Activated CD4-positive, alpha-beta T cell treated with anti-CD3 and anti-CD28 coated beads, Interleukin-2, amount 10 ng/mL, durations not matched to agents 7 days and 5 days (primary cell): Measurements from ENCODE around the gene COG6. TPM values are rescaled to one million over a fixed set of nuclear protein-coding genes. Genes with fewer than 3 reads are reported as not detected.

Experiments used
- CTCF ChIA-PET: fragments of 350-600 bp; sonication (Branson Sonifier 250); formaldehyde crosslinking; loops from one replicate; lab custom pipeline; 2021; ENCODE audit warnings: antibody characterized with exemption; lab: Charles Lee
- POLR2A ChIA-PET: fragments of 350-600 bp; sonication (Branson Sonifier 250); formaldehyde crosslinking; loops from one replicate; lab custom pipeline; 2021; ENCODE audit warnings: antibody characterized with exemption; lab: Charles Lee
- DNase-seq: peaks from one replicate; pipeline ENCODE4 v3.0.0-alpha.2; 2020
- H3K27ac Mint-ChIP-seq: one replicate; pipeline ENCODE4 v1.8.0; 2021; ENCODE audit warnings: mild to moderate bottlenecking, moderate library complexity, mixed read lengths
- H3K27me3 Mint-ChIP-seq: one replicate; pipeline ENCODE4 v1.8.0; 2021; ENCODE audit warnings: mixed read lengths
- H3K36me3 Mint-ChIP-seq: one replicate; pipeline ENCODE4 v1.8.0; 2021; ENCODE audit warnings: low read depth, mixed read lengths
- H3K4me1 Mint-ChIP-seq: one replicate; pipeline ENCODE4 v1.8.0; 2021; ENCODE audit warnings: mixed read lengths
- H3K4me3 Mint-ChIP-seq: one replicate; pipeline ENCODE4 v1.8.0; 2021; ENCODE audit warnings: mild to moderate bottlenecking, moderate library complexity, mixed read lengths
- H3K9me3 Mint-ChIP-seq: one replicate; pipeline ENCODE4 v1.8.0; 2021; ENCODE audit warnings: mixed read lengths
- total RNA-seq, 2 experiments: library from RNA; stranded (reverse); gene quantifications; one replicate each; pipeline ENCODE4 v1.2.3, GENCODE V29; 2021

The COG6 gene
- total RNA-seq, 2 experiments from 2014 or later: 26.5 TPM

GRCh38 chr13:39646122-39646521 lies 9.3 kb upstream of the COG6 start:
- no peak overlapping the region for H3K4me3 Mint-ChIP-seq
- H3K27ac Mint-ChIP-seq: no peak overlapping the region
- H3K27me3 Mint-ChIP-seq: peaks cover 4% of the 10 kb centered on the region
- ChIA-PET POLR2A (interaction anchor here (0.6 kb wide), 1 partner anchor 214 kb away, joined by 3 read pairs; no protein-coding TSS in a partner anchor), CTCF (no interaction called here)
- H3K4me1 Mint-ChIP-seq: no peaks in the 10 kb centered on the region
- no peaks in the 10 kb centered on the region for H3K36me3 Mint-ChIP-seq
- no peak for DNase-seq
- no peaks in the 10 kb centered on the region for H3K9me3 Mint-ChIP-seq

- CTCF ChIA-PET: interaction anchor here (1.1 to 1.4 kb wide), 4 partner anchors 8 to 39 kb away, joined by 3 to 4 read pairs (median 3); no protein-coding TSS in a partner anchor
- POLR2A ChIA-PET: no interaction called here
- H3K4me1 Mint-ChIP-seq: peaks cover 20% of the 10 kb centered on the region
- peak overlapping the region; percentile 85 for H3K27ac Mint-ChIP-seq
- H3K4me3 Mint-ChIP-seq: peak overlapping the region; percentile 94
- H3K36me3 Mint-ChIP-seq: peaks cover 5% of the 10 kb centered on the region
- DNase-seq: no peak
- peaks cover 4% of the 10 kb centered on the region for H3K27me3 Mint-ChIP-seq
- H3K9me3 Mint-ChIP-seq: peaks cover 6% of the 10 kb centered on the region
Observed at GRCh38 chr13:39655041-39655568, 357 bp upstream of the COG6 start.

GRCh38 chr13:39656325-39656677 lies 839 bp downstream of the COG6 start:
- Mint-ChIP-seq H3K27me3 (no peaks in the 10 kb centered on the region), H3K27ac (peak overlapping the region; percentile 89), H3K4me1 (peaks cover 20% of the 10 kb centered on the region), H3K4me3 (peak overlapping the region; percentile 94), H3K9me3 (peaks cover 6% of the 10 kb centered on the region), H3K36me3 (peaks cover 8% of the 10 kb centered on the region)
- POLR2A ChIA-PET: no interaction called here
- no peak for DNase-seq
- CTCF ChIA-PET: interaction anchor here (0.9 to 1.4 kb wide), 3 partner anchors 13 to 27 kb away, joined by 3 read pairs; no protein-coding TSS in a partner anchor

GRCh38 chr13:39663508-39663907 lies 8.0 kb downstream of the COG6 start:
- Mint-ChIP-seq H3K27ac (no peak overlapping the region), H3K36me3 (peaks cover 8% of the 10 kb centered on the region), H3K4me3 (no peak overlapping the region), H3K9me3 (no peaks in the 10 kb centered on the region), H3K27me3 (no peaks in the 10 kb centered on the region), H3K4me1 (no peaks in the 10 kb centered on the region)
- ChIA-PET POLR2A (no interaction called here), CTCF (interaction anchor here (1.1 kb wide), 1 partner anchor 9 kb away, joined by 3 read pairs; no protein-coding TSS in a partner anchor)
- DNase-seq: no peak

GRCh38 chr13:39663958-39664357 lies 8.5 kb downstream of the COG6 start:
- Mint-ChIP-seq H3K27ac (no peak overlapping the region), H3K27me3 (no peaks in the 10 kb centered on the region), H3K9me3 (no peaks in the 10 kb centered on the region), H3K36me3 (peaks cover 8% of the 10 kb centered on the region), H3K4me3 (no peak overlapping the region), H3K4me1 (no peaks in the 10 kb centered on the region)
- ChIA-PET POLR2A (no interaction called here), CTCF (interaction anchor here (1.1 kb wide), 1 partner anchor 9 kb away, joined by 3 read pairs; no protein-coding TSS in a partner anchor)
- no peak for DNase-seq

- Mint-ChIP-seq H3K9me3 (no peaks in the 10 kb centered on the region), H3K27ac (no peak overlapping the region), H3K36me3 (peaks cover 6% of the 10 kb centered on the region), H3K4me3 (no peak overlapping the region), H3K27me3 (no peaks in the 10 kb centered on the region), H3K4me1 (no peaks in the 10 kb centered on the region)
- ChIA-PET POLR2A (no interaction called here), CTCF (interaction anchor here (0.9 kb wide), 1 partner anchor 10 kb away, joined by 3 read pairs; no protein-coding TSS in a partner anchor)
- no peak for DNase-seq
Observed at GRCh38 chr13:39665763-39666162, 10.3 kb downstream of the COG6 start.

GRCh38 chr13:39670445-39670844 lies 15.0 kb downstream of the COG6 start:
- H3K27ac Mint-ChIP-seq: no peak overlapping the region
- peaks cover 4% of the 10 kb centered on the region for H3K9me3 Mint-ChIP-seq
- H3K36me3 Mint-ChIP-seq: peaks cover 8% of the 10 kb centered on the region
- no peaks in the 10 kb centered on the region for H3K27me3 Mint-ChIP-seq
- no peak for DNase-seq
- no peak overlapping the region for H3K4me3 Mint-ChIP-seq
- ChIA-PET POLR2A (no interaction called here), CTCF (interaction anchor here (1.2 kb wide), 1 partner anchor 16 kb away, joined by 3 read pairs; no protein-coding TSS in a partner anchor)
- H3K4me1 Mint-ChIP-seq: no peaks in the 10 kb centered on the region

- Mint-ChIP-seq H3K27ac (no peak overlapping the region), H3K4me1 (no peaks in the 10 kb centered on the region), H3K27me3 (no peaks in the 10 kb centered on the region), H3K36me3 (peaks cover 6% of the 10 kb centered on the region), H3K9me3 (peaks cover 4% of the 10 kb centered on the region), H3K4me3 (no peak overlapping the region)
- no peak for DNase-seq
- CTCF ChIA-PET: interaction anchor here (0.6 kb wide), 1 partner anchor 699 kb away, joined by 3 read pairs; no protein-coding TSS in a partner anchor
- POLR2A ChIA-PET: no interaction called here
Observed at GRCh38 chr13:39672378-39673132, 17.1 kb downstream of the COG6 start.

GRCh38 chr13:39675904-39676303 lies 20.4 kb downstream of the COG6 start:
- CTCF ChIA-PET: interaction anchor here (1.0 kb wide), 1 partner anchor 10 kb away, joined by 3 read pairs; no protein-coding TSS in a partner anchor

GRCh38 chr13:39676315-39676876 lies 20.9 kb downstream of the COG6 start:
- Mint-ChIP-seq H3K9me3 (peaks cover 4% of the 10 kb centered on the region), H3K27ac (no peak overlapping the region), H3K4me3 (no peak overlapping the region), H3K36me3 (peaks cover 15% of the 10 kb centered on the region), H3K27me3 (no peaks in the 10 kb centered on the region), H3K4me1 (no peaks in the 10 kb centered on the region)
- peak; percentile 53 for DNase-seq
- CTCF ChIA-PET: interaction anchor here (1.1 kb wide), 1 partner anchor 17 kb away, joined by 4 read pairs; no protein-coding TSS in a partner anchor
- POLR2A ChIA-PET: no interaction called here

More at GRCh38 chr13:39675904-39676303, 20.4 kb downstream of the COG6 start:
- peaks cover 4% of the 10 kb centered on the region for H3K9me3 Mint-ChIP-seq
- no peaks in the 10 kb centered on the region for H3K4me1 Mint-ChIP-seq
- POLR2A ChIA-PET: no interaction called here
- no peak overlapping the region for H3K27ac Mint-ChIP-seq
- no peak for DNase-seq
- no peak overlapping the region for H3K4me3 Mint-ChIP-seq
- H3K36me3 Mint-ChIP-seq: peaks cover 12% of the 10 kb centered on the region
- H3K27me3 Mint-ChIP-seq: no peaks in the 10 kb centered on the region

- DNase-seq: no peak
- ChIA-PET CTCF (interaction anchor here (0.6 to 1.2 kb wide), 2 partner anchors 27 to 46 kb away, joined by 3 read pairs; partner anchors contain the start of gene COG6), POLR2A (no interaction called here)
- H3K9me3 Mint-ChIP-seq: no peaks in the 10 kb centered on the region
- H3K4me3 Mint-ChIP-seq: no peak overlapping the region
- H3K27me3 Mint-ChIP-seq: no peaks in the 10 kb centered on the region
- peaks cover 9% of the 10 kb centered on the region for H3K36me3 Mint-ChIP-seq
- no peak overlapping the region for H3K27ac Mint-ChIP-seq
- peaks cover 6% of the 10 kb centered on the region for H3K4me1 Mint-ChIP-seq
Observed at GRCh38 chr13:39682310-39682709, 26.8 kb downstream of the COG6 start.

- Mint-ChIP-seq H3K4me3 (no peak overlapping the region), H3K9me3 (no peaks in the 10 kb centered on the region), H3K4me1 (peaks cover 6% of the 10 kb centered on the region), H3K27me3 (no peaks in the 10 kb centered on the region), H3K36me3 (peaks cover 11% of the 10 kb centered on the region), H3K27ac (no peak overlapping the region)
- no peak for DNase-seq
- ChIA-PET CTCF (interaction anchor here (1.2 kb wide), 1 partner anchor 27 kb away, joined by 3 read pairs; the partner anchor contains the start of gene COG6), POLR2A (no interaction called here)
Observed at GRCh38 chr13:39682788-39683187, 27.3 kb downstream of the COG6 start.
